GM12873 (cell line): ENCODE measurements around the gene OR7G1.

ENCODE experiments used
- TF ChIP-seq, protein P1 (sequence below): IDR thresholded peaks from 2 replicates; pipeline ENCODE4 v1.5.1; 2012; ENCODE audit warnings: low read depth, mild to moderate bottlenecking, moderate library complexity, low read length, control low read depth; ENCODE audit not compliant: insufficient read depth; ENCODE audit errors: missing control alignments

The OR7G1 gene

DNA sequence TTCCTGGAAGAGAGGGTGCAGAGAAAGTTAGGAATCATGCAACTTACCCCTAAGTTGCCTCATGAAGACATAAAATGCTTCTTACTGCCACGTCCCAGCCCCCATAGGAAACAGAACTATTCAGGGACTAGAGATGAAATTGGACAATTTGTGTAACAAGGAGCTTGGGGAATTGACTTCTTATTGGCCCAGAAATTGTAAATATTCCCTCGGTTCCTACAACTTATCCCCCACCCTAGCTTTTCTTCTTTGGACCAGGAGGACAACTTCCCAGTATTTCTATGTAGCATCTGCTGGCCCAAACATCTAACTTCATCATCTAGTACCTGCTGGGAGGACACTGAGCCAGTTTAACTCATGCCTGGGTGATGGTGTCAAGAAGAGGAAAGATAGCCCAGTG lies 28.8 kb downstream of the OR7G1 start, which contains the start of gene OR1M1:
TSS of gene OR1M1 (plus strand) at position 301 of the 400 bp plus-strand sequence. CDS start 6,184 bp downstream, outside the sequence.
- TF ChIP-seq, protein P1, sequence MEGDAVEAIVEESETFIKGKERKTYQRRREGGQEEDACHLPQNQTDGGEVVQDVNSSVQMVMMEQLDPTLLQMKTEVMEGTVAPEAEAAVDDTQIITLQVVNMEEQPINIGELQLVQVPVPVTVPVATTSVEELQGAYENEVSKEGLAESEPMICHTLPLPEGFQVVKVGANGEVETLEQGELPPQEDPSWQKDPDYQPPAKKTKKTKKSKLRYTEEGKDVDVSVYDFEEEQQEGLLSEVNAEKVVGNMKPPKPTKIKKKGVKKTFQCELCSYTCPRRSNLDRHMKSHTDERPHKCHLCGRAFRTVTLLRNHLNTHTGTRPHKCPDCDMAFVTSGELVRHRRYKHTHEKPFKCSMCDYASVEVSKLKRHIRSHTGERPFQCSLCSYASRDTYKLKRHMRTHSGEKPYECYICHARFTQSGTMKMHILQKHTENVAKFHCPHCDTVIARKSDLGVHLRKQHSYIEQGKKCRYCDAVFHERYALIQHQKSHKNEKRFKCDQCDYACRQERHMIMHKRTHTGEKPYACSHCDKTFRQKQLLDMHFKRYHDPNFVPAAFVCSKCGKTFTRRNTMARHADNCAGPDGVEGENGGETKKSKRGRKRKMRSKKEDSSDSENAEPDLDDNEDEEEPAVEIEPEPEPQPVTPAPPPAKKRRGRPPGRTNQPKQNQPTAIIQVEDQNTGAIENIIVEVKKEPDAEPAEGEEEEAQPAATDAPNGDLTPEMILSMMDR = no peak

DNA sequence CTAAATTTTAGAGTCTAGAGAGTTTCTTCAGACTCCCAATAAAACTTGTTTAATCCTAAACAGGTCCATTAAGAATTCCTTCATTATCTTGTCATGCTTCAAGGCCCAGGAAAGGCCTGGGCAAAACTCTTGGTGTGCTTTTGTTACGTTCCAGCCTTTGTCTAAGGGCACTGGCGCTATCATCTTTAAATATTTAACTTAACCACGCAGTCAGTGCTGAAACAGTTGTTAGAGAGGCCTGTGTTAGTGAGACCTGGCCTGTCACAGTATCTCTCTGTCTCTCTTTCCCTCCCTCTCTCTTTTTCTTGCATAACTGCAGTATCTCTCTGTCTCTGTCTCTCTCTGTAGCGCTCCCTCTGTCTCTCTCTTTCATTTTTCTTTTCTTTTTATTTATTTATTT lies 36.9 kb downstream of the OR7G1 start:
- TF ChIP-seq, protein P1 = no peak

DNA sequence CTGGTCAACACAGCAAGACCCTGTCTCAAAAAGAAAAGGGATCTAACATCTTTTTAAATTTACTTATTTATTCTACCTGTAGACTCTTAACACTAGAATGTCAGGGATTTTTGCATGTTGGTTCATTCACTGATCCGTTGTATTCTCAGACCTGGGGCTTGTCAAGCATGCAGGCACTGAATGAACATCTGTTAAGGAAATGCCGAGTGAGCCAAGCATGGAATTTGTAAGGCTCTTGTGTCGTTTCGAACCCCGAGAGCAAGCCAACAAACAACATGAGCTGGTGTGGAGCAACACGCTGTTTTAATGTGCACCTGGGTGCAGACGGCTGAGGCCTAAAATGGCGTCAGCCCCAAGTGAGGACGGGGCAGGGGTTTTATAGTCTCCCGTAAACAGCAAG lies 38.7 kb downstream of the OR7G1 start:
- TF ChIP-seq, protein P1 = no peak

DNA sequence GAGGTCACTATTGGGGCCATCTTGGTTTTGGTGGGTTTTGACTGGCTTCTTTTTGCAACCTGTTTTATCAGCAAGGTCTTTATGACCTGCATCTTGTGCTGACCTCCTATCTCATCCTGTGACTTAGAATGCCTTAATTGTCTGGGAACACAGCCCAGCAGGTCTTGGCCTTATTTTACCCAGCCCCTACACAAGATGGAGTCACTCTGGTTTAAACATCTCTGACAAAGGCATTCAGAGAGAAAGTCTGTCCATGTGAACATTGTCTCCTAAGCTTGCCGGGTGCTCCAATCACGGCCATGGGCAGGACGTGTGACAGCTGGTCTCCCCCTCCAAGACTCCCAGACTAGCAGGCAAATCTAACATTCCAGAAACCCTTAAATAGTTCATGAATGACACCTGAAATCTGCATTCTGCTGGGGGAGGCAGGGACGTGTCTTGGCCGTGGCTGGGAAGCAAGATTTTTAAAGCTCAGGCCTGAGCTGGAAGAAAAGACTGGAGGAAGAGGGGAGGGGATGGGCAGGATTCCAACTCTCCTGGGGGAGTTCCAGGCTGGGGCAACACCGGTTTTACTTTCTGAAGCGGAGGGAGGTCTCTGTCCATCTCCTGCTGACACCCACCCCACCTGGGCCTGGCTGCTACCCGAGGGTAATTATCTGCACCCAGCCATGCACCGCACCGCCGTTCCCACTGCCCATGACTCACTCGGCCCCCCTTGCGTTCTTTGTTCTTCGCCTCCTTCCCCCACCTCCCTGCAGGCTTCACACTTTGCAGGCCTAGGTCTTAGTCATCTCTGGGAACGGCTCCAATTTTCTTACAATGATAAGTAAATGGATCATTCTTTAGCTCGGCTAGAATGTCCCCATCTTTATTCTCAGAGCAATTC lies 40.3 kb downstream of the OR7G1 start:
- TF ChIP-seq, protein P1 = no peak

DNA sequence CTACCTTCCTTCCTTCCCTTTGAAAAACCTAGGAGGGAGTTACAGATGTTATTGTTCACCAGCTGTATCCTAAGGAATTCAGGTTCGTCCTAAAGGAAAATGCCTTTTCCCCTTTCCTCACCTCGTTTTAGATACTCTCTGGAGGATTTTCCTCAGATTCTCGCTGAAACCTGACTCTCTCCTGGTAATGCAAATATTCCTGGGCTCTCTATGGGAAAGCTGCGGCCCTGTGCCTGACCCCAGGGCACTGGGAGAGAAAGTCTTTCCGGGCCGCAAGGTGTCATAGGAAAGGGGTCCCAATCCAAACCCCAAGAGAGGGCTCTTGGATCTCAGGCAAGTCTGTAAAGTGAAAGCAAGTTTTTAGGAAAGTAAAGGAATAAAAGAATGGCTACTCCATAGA lies 41.8 kb downstream of the OR7G1 start:
- TF ChIP-seq, protein P1 = no peak

DNA sequence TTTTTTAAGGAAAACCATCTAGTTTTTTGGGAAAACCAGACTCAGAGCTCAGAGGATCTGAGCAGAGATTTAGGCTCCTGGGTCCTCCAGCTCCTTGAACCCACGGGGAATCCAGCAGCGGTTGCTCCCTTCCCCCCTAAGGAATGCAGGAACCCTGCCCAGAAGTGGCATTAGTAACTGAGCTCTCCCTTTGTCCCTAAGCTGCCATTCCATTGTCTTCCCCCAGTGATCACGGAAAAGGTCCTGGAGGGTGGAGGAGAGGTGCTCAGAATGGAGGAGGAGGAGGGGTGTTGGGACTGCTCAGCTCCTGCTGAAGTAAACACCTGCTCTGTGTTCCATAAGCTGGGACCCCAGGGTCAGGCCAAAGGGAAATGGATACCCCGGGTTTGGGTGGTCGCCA lies 45.5 kb downstream of the OR7G1 start:
- TF ChIP-seq, protein P1 = no peak

DNA sequence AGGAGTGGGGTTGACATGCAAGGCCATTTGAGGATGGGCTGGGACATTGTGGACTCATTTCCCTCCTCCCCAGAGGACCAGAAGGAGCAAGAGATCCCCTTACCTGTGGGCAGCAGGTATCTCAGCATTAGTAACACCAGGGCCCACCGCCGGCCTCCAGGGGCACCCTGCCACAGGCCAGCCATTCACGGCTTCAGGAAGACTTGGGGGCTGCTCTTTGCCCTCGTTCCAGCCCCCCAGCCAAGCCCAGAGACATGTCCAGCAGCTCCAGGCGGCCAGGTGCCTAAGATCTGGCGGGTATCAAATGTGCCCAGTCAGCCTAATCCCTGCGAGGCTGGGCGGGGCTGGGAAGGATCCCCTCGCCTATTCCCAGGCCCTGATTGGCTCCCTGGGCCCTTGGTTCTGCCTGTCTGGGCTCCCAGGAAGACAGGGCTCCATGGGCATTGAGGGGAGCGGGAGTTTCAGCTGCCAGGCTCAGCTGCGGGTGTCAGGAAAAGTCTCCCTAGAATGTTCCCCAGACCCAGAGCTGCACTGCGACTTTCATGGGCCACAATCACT lies 50.0 kb downstream of the OR7G1 start:
- TF ChIP-seq, protein P1 = no peak
